Measurements from ENCODE around the gene NKAPL. TPM values are rescaled to one million over a fixed set of nuclear protein-coding genes. Genes with fewer than 3 reads are reported as not detected.

Gene NKAPL
- total RNA-seq, result 0.52 TPM

- peaks cover 0 to 4% (median 3%) of the 10 kb centered on the region in 3 donors for H3K27me3 ChIP-seq (ENCODE audit: control insufficient read depth in 3 of 3, insufficient read depth in 3 of 3, low read length in 3 of 3)
- no peaks in the 10 kb centered on the region for H3K36me3 ChIP-seq (ENCODE audit: control insufficient read depth in 3 of 3, insufficient read depth in 3 of 3, low read length in 3 of 3)
- H3K9ac ChIP-seq (ENCODE audit: low read depth in 1 of 3, low read length in 3 of 3), result peak within 1 kb of the TSS; percentile 28 to 78 (median 34)
- H3K9me3 ChIP-seq (ENCODE audit: control insufficient read depth in 3 of 3, low read length in 3 of 3), result no peaks in the 10 kb centered on the region
- H3K27ac ChIP-seq (ENCODE audit: low read depth, low read length), result peak within 1 kb of the TSS; percentile 8
- peak within 1 kb of the TSS; percentile 70 to 87 (median 71) for H3K4me3 ChIP-seq (ENCODE audit: low read length in 3 of 3)
- peaks cover 6 to 14% (median 14%) of the 10 kb centered on the region in 3 donors for H3K4me1 ChIP-seq (ENCODE audit: control insufficient read depth in 3 of 3, insufficient read depth in 3 of 3, low read length in 3 of 3)
Observed at GRCh38 chr6:28258877-28259777, at the start of gene NKAPL. Gene NKAPL, plus strand, starts transcription at chr6:28259297. Its CDS starts 75 bp downstream, at chr6:28259372.

DNA sequence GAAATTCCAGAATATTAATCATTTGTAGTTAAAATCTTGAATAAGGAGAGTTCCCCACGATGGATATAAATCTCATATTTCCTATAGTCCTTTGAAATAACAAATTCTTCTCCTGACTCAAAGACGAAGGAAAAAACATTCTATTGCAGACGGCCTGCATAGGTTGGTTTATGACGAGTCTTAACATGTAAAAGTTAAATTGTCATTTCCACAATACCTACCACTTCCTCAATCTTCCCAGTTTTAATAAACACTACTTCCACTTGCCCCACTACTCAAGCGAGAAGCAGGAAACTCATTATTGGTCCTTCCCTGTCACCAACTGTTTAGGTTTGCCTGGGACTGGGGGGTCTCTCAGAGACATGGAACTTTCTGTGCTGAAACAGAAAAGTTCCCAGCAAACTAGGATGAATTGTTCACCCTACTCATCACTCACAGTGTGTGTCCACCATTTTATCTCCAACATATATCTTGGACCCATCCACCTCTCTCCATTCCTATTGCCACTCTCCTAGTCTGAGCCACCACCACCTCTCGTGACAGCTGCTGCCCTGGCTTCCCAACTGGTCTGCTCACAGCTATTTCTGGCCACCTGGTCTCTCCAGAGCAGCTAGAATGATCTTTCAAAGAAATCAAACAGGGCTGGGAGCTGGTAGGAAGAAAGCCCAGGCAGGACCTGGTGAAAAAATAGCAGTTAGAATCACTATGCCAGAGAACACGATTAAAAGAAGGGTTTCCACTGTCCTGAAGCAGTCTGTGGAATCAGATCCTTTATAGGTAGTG, 49.2 kb upstream of the NKAPL start:
- Histone ChIP-seq H3K4me3 (ENCODE audit: low read length in 3 of 3) (no peak overlapping the region), H3K27ac (ENCODE audit: low read depth, low read length) (peak overlapping the region; percentile 65), H3K36me3 (ENCODE audit: control insufficient read depth in 3 of 3, insufficient read depth in 3 of 3, low read length in 3 of 3) (no peaks in the 10 kb centered on the region), H3K9me3 (ENCODE audit: control insufficient read depth in 3 of 3, low read length in 3 of 3) (peaks cover 0 to 2% (median 0%) of the 10 kb centered on the region in 3 donors), H3K4me1 (ENCODE audit: control insufficient read depth in 3 of 3, insufficient read depth in 3 of 3, low read length in 3 of 3) (peaks cover 18 to 31% (median 24%) of the 10 kb centered on the region in 3 donors), H3K27me3 (ENCODE audit: control insufficient read depth in 3 of 3, insufficient read depth in 3 of 3, low read length in 3 of 3) (peaks cover 44 to 64% (median 59%) of the 10 kb centered on the region in 3 donors), H3K9ac (ENCODE audit: low read depth in 1 of 3, low read length in 3 of 3) (peak overlapping the region in 1 of 3 donors; percentile 1)

DNA sequence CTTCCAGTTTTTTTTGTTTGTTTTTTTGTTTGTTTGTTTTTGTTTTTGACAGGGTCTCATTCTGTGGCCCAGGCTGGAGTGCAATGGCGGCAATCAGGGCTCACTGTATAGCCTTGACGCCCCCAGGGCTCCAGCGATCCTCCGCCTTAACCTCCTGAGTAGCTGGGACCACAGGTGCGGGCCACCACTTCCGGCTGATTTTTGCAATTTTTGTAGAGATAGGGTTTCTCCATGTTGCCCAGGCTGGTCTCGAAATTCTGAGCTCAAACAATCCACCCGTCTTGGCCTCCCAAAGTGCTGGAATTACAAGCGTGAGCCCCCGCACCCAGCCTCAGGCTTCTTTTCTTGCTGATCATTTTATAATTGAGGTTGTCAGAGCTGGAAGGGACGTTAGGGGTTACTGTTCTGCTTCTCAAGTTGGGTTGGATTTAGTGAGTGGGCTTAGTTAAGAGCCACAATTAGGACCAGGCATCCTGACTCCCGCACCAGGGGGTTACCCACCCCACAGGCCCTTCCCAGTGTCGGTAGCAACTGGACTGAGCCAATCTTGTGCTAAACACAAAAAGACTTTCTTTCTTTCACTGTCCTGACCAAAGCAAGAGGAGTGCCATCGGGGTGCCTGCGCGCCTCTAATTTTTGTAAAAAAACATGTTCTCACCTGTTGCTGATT, 47.1 kb upstream of the NKAPL start:
- Histone ChIP-seq H3K9ac (ENCODE audit: low read depth in 1 of 3, low read length in 3 of 3) (peak overlapping the region; percentile 34 to 71 (median 46)), H3K4me3 (ENCODE audit: low read length in 3 of 3) (peak overlapping the region; percentile 57 to 75 (median 61)), H3K4me1 (ENCODE audit: control insufficient read depth in 3 of 3, insufficient read depth in 3 of 3, low read length in 3 of 3) (peaks cover 22 to 39% (median 31%) of the 10 kb centered on the region in 3 donors), H3K36me3 (ENCODE audit: control insufficient read depth in 3 of 3, insufficient read depth in 3 of 3, low read length in 3 of 3) (no peaks in the 10 kb centered on the region), H3K27ac (ENCODE audit: low read depth, low read length) (peak overlapping the region; percentile 82), H3K27me3 (ENCODE audit: control insufficient read depth in 3 of 3, insufficient read depth in 3 of 3, low read length in 3 of 3) (peaks cover 40 to 61% (median 56%) of the 10 kb centered on the region in 3 donors), H3K9me3 (ENCODE audit: control insufficient read depth in 3 of 3, low read length in 3 of 3) (peaks cover 0 to 2% (median 0%) of the 10 kb centered on the region in 3 donors)

GRCh38 chr6:28212510-28213212, 46.4 kb upstream of the NKAPL start:
- Histone ChIP-seq H3K9me3 (ENCODE audit: control insufficient read depth in 3 of 3, low read length in 3 of 3) (peaks cover 0 to 2% (median 0%) of the 10 kb centered on the region in 3 donors), H3K4me1 (ENCODE audit: control insufficient read depth in 3 of 3, insufficient read depth in 3 of 3, low read length in 3 of 3) (peaks cover 22 to 40% (median 29%) of the 10 kb centered on the region in 3 donors), H3K36me3 (ENCODE audit: control insufficient read depth in 3 of 3, insufficient read depth in 3 of 3, low read length in 3 of 3) (no peaks in the 10 kb centered on the region), H3K9ac (ENCODE audit: low read depth in 1 of 3, low read length in 3 of 3) (peak overlapping the region; percentile 34 to 71 (median 46)), H3K27ac (ENCODE audit: low read depth, low read length) (peak overlapping the region; percentile 82), H3K4me3 (ENCODE audit: low read length in 3 of 3) (peak overlapping the region; percentile 60 to 75 (median 61)), H3K27me3 (ENCODE audit: control insufficient read depth in 3 of 3, insufficient read depth in 3 of 3, low read length in 3 of 3) (peaks cover 33 to 55% (median 49%) of the 10 kb centered on the region in 3 donors)

GRCh38 chr6:28213213-28213523, 45.9 kb upstream of the NKAPL start:
- H3K27me3 ChIP-seq (ENCODE audit: control insufficient read depth in 3 of 3, insufficient read depth in 3 of 3, low read length in 3 of 3), result peaks cover 28 to 49% (median 44%) of the 10 kb centered on the region in 3 donors
- H3K36me3 ChIP-seq (ENCODE audit: control insufficient read depth in 3 of 3, insufficient read depth in 3 of 3, low read length in 3 of 3), result no peaks in the 10 kb centered on the region
- H3K9me3 ChIP-seq (ENCODE audit: control insufficient read depth in 3 of 3, low read length in 3 of 3), result peaks cover 0 to 2% (median 0%) of the 10 kb centered on the region in 3 donors
- H3K4me3 ChIP-seq (ENCODE audit: low read length in 3 of 3), result peak overlapping the region; percentile 60 to 75 (median 61)
- H3K27ac ChIP-seq (ENCODE audit: low read depth, low read length), result peak overlapping the region; percentile 82
- H3K4me1 ChIP-seq (ENCODE audit: control insufficient read depth in 3 of 3, insufficient read depth in 3 of 3, low read length in 3 of 3), result peaks cover 23 to 40% (median 30%) of the 10 kb centered on the region in 3 donors
- H3K9ac ChIP-seq (ENCODE audit: low read depth in 1 of 3, low read length in 3 of 3), result peak overlapping the region in 2 of 3 donors; percentile 34 to 47

DNA sequence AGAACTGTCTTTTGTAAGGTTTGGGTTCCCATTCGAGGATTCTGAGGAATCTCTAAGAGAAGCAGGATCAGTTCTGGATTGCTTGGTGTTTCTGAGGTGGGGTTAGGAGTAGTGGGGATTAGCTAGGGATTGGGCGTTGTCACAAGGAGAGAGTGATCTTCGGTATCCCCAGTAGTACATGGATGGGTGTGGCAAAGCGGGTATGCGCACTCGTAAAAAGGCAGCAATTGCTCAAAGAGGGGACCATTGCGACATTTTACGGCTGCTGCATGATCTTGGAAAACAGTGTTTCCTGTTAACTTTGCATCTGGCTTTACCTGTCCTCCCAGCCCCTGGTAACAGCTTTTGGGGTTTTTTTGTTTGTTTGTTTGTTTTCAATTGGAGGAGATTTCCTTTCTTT, 43.7 kb upstream of the NKAPL start:
- Histone ChIP-seq H3K27ac (ENCODE audit: low read depth, low read length) (no peak overlapping the region), H3K4me3 (ENCODE audit: low read length in 3 of 3) (no peak overlapping the region), H3K27me3 (ENCODE audit: control insufficient read depth in 3 of 3, insufficient read depth in 3 of 3, low read length in 3 of 3) (peaks cover 10 to 30% (median 30%) of the 10 kb centered on the region in 3 donors), H3K9me3 (ENCODE audit: control insufficient read depth in 3 of 3, low read length in 3 of 3) (no peaks in the 10 kb centered on the region), H3K4me1 (ENCODE audit: control insufficient read depth in 3 of 3, insufficient read depth in 3 of 3, low read length in 3 of 3) (peaks cover 16 to 40% (median 32%) of the 10 kb centered on the region in 3 donors), H3K9ac (ENCODE audit: low read depth in 1 of 3, low read length in 3 of 3) (no peak overlapping the region), H3K36me3 (ENCODE audit: control insufficient read depth in 3 of 3, insufficient read depth in 3 of 3, low read length in 3 of 3) (no peaks in the 10 kb centered on the region)

DNA sequence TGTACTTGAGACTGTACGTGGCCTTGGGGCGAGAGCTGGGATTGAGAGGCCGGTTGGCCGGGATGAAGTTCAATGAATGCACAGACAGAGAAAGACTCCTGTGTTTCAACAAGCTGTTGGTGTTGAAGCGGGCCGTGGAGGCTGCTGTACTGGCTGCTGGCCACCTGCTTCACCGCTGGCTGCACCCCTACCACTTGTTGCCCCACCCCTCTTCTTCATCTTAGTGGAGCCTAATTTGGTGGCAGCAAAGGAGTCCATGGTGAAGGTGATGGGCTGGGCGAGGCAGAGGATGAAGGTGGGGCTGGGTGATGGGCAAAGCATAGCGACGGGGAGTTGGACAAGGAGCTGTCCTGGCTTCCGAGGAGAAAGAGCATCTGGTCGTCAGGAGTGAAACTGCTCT, 41.2 kb upstream of the NKAPL start:
- Histone ChIP-seq H3K27me3 (ENCODE audit: control insufficient read depth in 3 of 3, insufficient read depth in 3 of 3, low read length in 3 of 3) (peaks cover 0 to 30% (median 19%) of the 10 kb centered on the region in 3 donors), H3K4me3 (ENCODE audit: low read length in 3 of 3) (peak overlapping the region; percentile 68 to 84 (median 80))

GRCh38 chr6:28218312-28219248, 40.5 kb upstream of the NKAPL start:
- Histone ChIP-seq H3K9ac (ENCODE audit: low read depth in 1 of 3, low read length in 3 of 3) (peak overlapping the region; percentile 65 to 85 (median 77)), H3K27ac (ENCODE audit: low read depth, low read length) (peak overlapping the region; percentile 87), H3K27me3 (ENCODE audit: control insufficient read depth in 3 of 3, insufficient read depth in 3 of 3, low read length in 3 of 3) (peaks cover 0 to 23% (median 13%) of the 10 kb centered on the region in 3 donors)

More for the DNA sequence above, 41.2 kb upstream of the NKAPL start:
- Histone ChIP-seq H3K36me3 (ENCODE audit: control insufficient read depth in 3 of 3, insufficient read depth in 3 of 3, low read length in 3 of 3) (no peaks in the 10 kb centered on the region), H3K27ac (ENCODE audit: low read depth, low read length) (peak overlapping the region; percentile 87), H3K9ac (ENCODE audit: low read depth in 1 of 3, low read length in 3 of 3) (peak overlapping the region; percentile 57 to 85 (median 77)), H3K9me3 (ENCODE audit: control insufficient read depth in 3 of 3, low read length in 3 of 3) (no peaks in the 10 kb centered on the region), H3K4me1 (ENCODE audit: control insufficient read depth in 3 of 3, insufficient read depth in 3 of 3, low read length in 3 of 3) (peaks cover 15 to 30% (median 24%) of the 10 kb centered on the region in 3 donors)

More at GRCh38 chr6:28218312-28219248, 40.5 kb upstream of the NKAPL start:
- Histone ChIP-seq H3K9me3 (ENCODE audit: control insufficient read depth in 3 of 3, low read length in 3 of 3) (no peaks in the 10 kb centered on the region), H3K36me3 (ENCODE audit: control insufficient read depth in 3 of 3, insufficient read depth in 3 of 3, low read length in 3 of 3) (no peaks in the 10 kb centered on the region), H3K4me1 (ENCODE audit: control insufficient read depth in 3 of 3, insufficient read depth in 3 of 3, low read length in 3 of 3) (peaks cover 14 to 27% (median 22%) of the 10 kb centered on the region in 3 donors), H3K4me3 (ENCODE audit: low read length in 3 of 3) (peak overlapping the region; percentile 80 to 84 (median 83))
